Activated CD4-positive, alpha-beta T cell treated with anti-CD3 and anti-CD28 coated beads, Interleukin-2, Interleukin-6, amounts not matched to agents 100 ng/mL and 50 ng/mL, durations not matched to agents 16 hours and 8 hours (primary cell): Measurements from ENCODE around the gene CT55.
"Not testable (repeated sequence)": the region's sequence is repeated elsewhere in the genome, so short reads cannot be mapped to it uniquely, and the experiment has no call there.

Experiments
- DNase-seq: peaks from one replicate; pipeline ENCODE4 v3.0.0-alpha.2; 2020

Gene CT55

GRCh38 chrX:135170877-135171519 is at the start of gene CT55:
Gene CT55 (minus strand): TSS chrX:135171398. CDS start chrX:135171171, 227 bp downstream.
- no peak for DNase-seq

GRCh38 chrX:135213200-135213844 is 42.1 kb upstream of the CT55 start:
- DNase-seq, result peak; percentile 78

- peak; percentile 41 for DNase-seq
These were observed 35.2 kb upstream of the CT55 start for GRCh38 chrX:135206427-135206826.

- DNase-seq, result no peak
These were observed 29.1 kb upstream of the CT55 start for GRCh38 chrX:135200297-135200696.

- no peak for DNase-seq
These were observed 23.5 kb upstream of the CT55 start for GRCh38 chrX:135194684-135195083.

- no peak for DNase-seq
These were observed 22.5 kb upstream of the CT55 start for GRCh38 chrX:135193740-135194139.

- no peak for DNase-seq
These were observed 20.6 kb upstream of the CT55 start for GRCh38 chrX:135191838-135192237.

- peak; percentile 61 for DNase-seq
These were observed 14.7 kb upstream of the CT55 start for GRCh38 chrX:135185795-135186443.

GRCh38 chrX:135178636-135179035 is 7.4 kb upstream of the CT55 start:
- no peak for DNase-seq

- no peak for DNase-seq
These were observed 730 bp downstream of the CT55 start for GRCh38 chrX:135170468-135170867.

GRCh38 chrX:135169534-135169933 is 1.7 kb downstream of the CT55 start:
- not testable (repeated sequence) for DNase-seq

GRCh38 chrX:135168486-135168885 is 2.7 kb downstream of the CT55 start:
- DNase-seq, result no peak

GRCh38 chrX:135154688-135155087 is 16.5 kb downstream of the CT55 start:
- DNase-seq, result not testable (repeated sequence)

GRCh38 chrX:135126145-135126544 is 45.1 kb downstream of the CT55 start:
- DNase-seq, result not testable (repeated sequence)

GRCh38 chrX:135120056-135120576 is 51.1 kb downstream of the CT55 start, which contains the start of gene ETDB:
Gene ETDB (minus strand): TSS chrX:135120526. CDS start chrX:135119261, 1,265 bp downstream.
- not testable (repeated sequence) for DNase-seq

- not testable (repeated sequence) for DNase-seq
These were observed 55.1 kb downstream of the CT55 start for GRCh38 chrX:135116064-135116463.

- peak; percentile 6 for DNase-seq
These were observed 56.8 kb downstream of the CT55 start for GRCh38 chrX:135114392-135114791.

GRCh38 chrX:135112743-135113142 is 58.5 kb downstream of the CT55 start:
- no peak for DNase-seq

GRCh38 chrX:135112096-135112729 is 59.0 kb downstream of the CT55 start:
- DNase-seq, result peak; percentile 58

GRCh38 chrX:135109554-135109953 is 61.6 kb downstream of the CT55 start:
- no peak for DNase-seq
